Measurements from ENCODE around the gene PRSS53. TPM values are rescaled to one million over a fixed set of nuclear protein-coding genes. Genes with fewer than 3 reads are reported as not detected.

Gene PRSS53
- total RNA-seq, 1 donor from 2014 or later: 5.3 TPM

DNA sequence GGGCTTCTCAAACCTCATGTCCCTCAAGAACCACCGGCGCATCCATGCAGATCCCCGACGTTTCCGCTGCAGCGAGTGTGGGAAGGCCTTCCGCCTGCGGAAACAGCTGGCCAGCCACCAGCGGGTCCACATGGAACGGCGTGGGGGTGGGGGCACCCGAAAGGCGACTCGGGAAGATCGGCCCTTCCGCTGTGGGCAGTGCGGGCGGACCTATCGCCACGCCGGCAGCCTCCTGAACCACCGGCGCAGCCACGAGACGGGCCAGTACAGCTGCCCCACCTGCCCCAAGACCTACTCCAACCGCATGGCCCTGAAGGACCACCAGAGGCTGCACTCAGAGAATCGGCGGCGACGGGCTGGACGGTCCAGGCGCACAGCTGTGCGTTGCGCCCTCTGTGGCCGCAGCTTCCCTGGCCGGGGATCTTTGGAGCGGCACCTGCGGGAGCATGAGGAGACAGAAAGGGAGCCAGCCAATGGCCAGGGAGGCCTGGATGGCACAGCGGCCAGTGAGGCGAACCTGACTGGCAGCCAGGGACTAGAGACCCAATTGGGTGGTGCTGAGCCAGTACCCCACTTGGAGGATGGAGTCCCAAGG is 8.6 kb downstream of the PRSS53 start:
- intact Hi-C loops (cut with micrococcal nuclease): no loop called here

- intact Hi-C loops (cut with micrococcal nuclease): no loop called here
Measured at GRCh38 chr16:31079342-31079944, 9.3 kb downstream of the PRSS53 start.

DNA sequence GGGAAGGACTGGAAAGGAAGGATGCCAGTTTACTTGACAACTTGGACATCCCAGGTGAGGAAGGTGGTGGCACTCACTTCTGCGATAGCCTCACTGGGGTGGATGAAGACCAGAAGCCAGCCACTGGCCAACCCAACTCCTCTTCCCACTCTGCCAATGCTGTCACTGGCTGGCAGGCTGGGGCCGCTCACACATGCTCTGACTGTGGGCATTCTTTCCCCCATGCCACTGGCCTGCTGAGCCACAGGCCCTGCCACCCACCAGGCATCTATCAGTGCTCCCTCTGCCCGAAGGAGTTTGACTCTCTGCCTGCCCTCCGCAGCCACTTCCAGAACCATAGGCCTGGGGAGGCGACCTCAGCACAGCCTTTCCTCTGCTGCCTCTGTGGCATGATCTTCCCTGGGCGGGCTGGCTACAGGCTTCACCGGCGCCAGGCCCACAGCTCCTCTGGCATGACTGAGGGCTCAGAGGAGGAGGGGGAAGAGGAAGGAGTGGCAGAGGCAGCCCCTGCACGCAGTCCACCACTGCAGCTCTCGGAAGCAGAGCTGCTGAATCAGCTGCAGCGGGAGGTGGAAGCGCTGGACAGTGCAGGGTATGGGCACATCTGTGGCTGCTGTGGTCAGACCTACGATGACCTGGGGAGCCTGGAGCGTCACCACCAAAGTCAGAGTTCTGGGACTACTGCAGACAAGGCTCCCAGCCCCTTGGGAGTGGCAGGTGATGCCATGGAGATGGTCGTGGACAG is 10.0 kb downstream of the PRSS53 start:
- intact Hi-C loops (cut with micrococcal nuclease): no loop called here

GRCh38 chr16:31077592-31078396 is 10.9 kb downstream of the PRSS53 start:
- intact Hi-C loops (cut with micrococcal nuclease): no loop called here

DNA sequence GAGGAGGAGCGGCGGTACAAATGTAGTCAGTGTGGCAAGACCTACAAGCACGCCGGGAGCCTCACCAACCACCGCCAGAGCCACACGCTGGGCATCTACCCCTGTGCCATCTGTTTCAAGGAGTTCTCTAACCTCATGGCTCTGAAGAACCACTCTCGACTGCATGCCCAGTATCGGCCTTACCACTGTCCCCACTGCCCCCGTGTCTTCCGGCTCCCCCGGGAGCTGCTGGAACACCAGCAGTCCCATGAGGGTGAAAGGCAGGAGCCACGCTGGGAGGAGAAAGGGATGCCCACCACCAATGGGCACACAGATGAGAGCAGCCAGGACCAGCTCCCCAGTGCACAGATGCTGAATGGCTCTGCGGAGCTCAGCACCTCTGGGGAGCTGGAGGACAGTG is 11.7 kb downstream of the PRSS53 start:
- intact Hi-C loops (cut with micrococcal nuclease): no loop called here

DNA sequence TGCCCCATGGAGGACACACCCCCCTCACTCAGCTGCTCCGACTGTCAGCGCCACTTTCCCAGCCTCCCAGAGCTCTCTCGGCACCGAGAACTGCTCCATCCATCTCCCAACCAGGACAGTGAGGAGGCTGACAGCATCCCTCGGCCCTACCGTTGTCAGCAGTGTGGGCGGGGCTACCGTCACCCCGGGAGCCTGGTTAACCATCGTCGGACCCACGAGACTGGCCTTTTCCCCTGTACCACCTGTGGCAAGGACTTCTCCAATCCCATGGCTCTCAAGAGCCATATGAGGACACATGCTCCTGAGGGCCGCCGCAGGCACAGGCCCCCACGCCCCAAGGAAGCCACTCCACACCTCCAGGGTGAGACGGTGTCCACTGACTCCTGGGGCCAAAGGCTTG is 12.4 kb downstream of the PRSS53 start:
- intact Hi-C loops (cut with micrococcal nuclease): no loop called here

- intact Hi-C loops (cut with micrococcal nuclease): loop anchor here (1.0 to 5.0 kb wide), 11 partner anchors 20 to 1267 kb away; partner anchors contain the start of genes ARMC5, FBXL19, KAT8 and MAZ
Measured at GRCh38 chr16:31074814-31075183, 13.9 kb downstream of the PRSS53 start.

DNA sequence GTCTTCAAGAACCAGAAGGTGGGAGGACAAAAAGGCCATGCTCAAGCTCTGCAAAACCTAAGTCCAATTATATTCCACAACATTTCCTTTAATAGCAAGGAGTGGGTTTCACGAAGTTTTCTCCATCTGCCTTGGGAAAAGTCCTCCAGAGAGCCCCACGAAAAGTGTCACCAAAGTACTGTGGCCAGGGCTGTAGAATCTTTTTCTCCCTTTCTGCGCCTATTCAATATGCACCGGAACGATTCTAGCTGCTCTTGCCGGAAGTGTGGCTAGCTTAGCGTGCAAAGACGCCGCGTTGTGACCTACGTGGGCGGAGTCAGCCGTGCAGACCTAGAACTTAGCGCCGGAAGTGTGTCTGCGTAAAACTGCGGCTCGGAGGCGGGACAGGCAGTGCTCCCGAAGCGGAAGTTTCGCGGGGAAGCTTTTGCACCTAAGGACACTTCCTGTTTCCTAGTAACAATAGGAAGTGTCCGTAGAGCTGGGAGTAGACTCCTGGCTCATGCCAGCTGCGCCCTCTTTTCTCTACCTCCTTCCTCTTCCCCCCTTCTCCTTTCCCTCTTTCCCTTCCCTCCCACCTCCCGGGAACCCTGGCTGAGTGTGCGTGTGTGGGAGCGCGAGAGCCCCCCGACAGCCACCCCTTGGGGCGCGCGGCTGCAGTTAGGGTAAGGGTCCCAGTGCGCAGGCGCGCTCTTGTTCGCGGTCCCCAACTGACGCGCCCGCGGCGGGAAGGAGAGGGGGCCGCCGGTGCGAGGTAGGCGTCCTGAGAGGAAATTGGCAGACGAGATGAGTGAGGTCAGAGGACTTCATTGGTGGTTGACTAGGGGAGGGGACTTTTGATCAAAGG is 14.6 kb downstream of the PRSS53 start, which contains the start of the genes ZNF646 and ZNF668:
Gene ZNF646 (plus strand): TSS at position 453 of the 844 bp plus-strand sequence. CDS start 1,903 bp downstream, outside the sequence.
Gene ZNF668 (minus strand): TSS at position 271 of the 844 bp plus-strand sequence. CDS start 9,781 bp downstream, outside the sequence.
- intact Hi-C loops (cut with micrococcal nuclease): loop anchor here (1.0 to 5.0 kb wide), 12 partner anchors 20 to 1267 kb away; partner anchors contain the start of genes ARMC5, FBXL19, FUS and KAT8

DNA sequence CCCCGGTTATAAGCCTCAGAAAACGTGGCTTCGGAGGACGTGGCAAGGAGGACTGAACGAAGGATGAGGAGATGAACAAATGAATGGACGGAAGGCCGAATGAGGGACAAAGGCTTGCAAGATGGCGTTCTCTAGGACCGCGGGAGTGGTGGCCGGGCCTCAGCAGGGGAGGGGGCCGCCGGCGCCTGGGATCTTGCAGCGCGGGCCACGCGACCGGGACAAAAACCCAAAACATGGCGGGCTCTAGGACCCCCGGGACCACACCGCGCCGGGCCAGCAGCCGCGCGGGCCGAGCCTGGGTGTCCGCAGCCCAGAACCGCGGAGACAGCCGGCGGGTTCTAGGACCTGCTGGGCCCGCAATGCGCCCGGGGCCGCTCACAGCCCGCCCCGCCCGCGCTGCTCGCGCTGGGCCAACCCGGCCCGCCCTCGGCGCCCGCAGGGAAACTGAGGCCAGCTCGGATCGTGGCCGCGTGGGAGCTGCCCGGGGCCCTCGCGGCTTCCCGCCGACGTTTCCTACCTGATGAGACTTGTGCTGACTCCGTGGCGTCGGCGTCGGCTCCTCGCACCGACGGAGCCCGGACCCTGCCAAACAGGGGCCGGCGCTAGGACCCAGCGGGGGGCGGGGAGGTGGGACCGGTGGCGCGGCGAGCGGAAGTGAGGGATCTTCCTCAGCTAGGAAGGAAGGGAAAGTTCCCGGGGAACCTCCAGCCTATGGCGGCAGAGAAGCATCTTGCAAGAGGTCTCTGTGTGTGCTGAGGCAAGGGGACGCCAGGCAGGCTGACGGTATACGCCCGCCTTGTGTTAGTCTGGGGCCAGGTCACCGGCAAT is 15.4 kb downstream of the PRSS53 start:
- intact Hi-C loops (cut with micrococcal nuclease): loop anchor here (1.0 to 5.0 kb wide), 2 partner anchors 107 to 1266 kb away; partner anchors contain the start of genes FUS and MAZ

- intact Hi-C loops (cut with micrococcal nuclease): loop anchor here (1.0 to 5.0 kb wide), 2 partner anchors 108 to 1265 kb away; partner anchors contain the start of genes FUS and MAZ
Measured at GRCh38 chr16:31072540-31073141, 16.1 kb downstream of the PRSS53 start.

- intact Hi-C loops (cut with micrococcal nuclease): loop anchor here (5.0 kb wide), 1 partner anchor 1265 kb away; the partner anchor contains the start of gene MAZ
Measured at GRCh38 chr16:31071861-31072260, 16.9 kb downstream of the PRSS53 start.

DNA sequence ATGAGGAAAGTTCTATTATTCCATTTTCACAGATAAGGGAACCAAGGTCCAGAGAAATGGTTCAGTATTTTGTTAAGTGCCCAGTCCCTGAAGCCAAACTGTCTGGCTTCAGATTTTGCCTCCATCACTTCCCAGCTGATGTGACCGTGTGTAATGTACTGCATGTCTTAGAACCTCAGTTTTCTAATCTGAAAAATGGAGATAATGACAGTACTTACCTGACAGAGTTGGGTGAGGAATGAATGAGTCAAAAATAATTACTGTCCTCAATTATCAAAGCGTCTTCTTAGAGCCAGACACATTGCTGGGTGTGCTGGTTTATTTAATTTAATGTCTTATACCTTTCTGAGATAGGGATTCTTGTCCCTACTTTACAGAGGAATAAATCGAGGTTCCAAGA is 21.4 kb downstream of the PRSS53 start:
- intact Hi-C loops (cut with micrococcal nuclease): no loop called here

GRCh38 chr16:31064882-31065461 is 23.8 kb downstream of the PRSS53 start:
- intact Hi-C loops (cut with micrococcal nuclease): no loop called here

GRCh38 chr16:31063843-31064611 is 24.7 kb downstream of the PRSS53 start:
- intact Hi-C loops (cut with micrococcal nuclease): no loop called here

- intact Hi-C loops (cut with micrococcal nuclease): no loop called here
Measured at GRCh38 chr16:31063495-31063842, 25.3 kb downstream of the PRSS53 start.

GRCh38 chr16:31061813-31062440 is 26.8 kb downstream of the PRSS53 start:
- intact Hi-C loops (cut with micrococcal nuclease): no loop called here

DNA sequence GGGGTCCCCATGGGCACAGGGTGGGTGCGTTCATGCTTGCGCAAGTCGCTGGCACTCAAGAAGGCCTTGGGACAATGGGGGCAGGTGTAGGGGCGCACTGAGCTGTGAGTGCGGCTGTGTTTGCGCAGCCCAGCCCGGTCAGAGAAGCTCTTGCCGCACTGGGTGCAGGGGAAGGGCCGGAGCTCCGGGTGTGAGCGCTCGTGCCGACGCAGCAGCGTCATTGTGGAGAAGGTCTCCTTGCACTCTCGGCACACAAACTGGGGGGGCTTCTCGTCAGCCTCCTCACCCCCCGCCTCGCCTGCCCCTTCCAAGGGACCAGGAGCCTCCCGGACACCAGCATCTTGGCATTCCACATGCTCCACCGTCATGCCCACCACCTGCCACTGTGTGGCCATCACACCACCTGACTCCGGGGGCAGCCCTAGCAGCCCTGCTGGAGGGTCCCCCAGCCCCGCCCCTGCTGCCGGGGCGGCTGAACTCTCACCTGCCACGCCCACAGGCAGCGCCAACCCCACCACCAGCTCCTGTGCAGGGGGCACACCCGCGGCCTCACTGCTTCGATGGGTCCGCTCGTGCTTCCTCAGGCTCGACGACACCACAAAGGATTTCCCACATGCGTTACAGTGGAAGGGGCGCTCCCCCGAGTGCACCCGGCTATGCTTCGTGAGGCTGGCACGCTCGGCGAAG is 27.5 kb downstream of the PRSS53 start:
- intact Hi-C loops (cut with micrococcal nuclease): no loop called here
